Stimulated activated CD8-positive, alpha-beta memory T cell treated with anti-CD3 and anti-CD28 coated beads, Interleukin-15, amount 100 ng/mL, for 1 hour (primary cell): ENCODE measurements around the gene NEMP2.
"Not testable (repeated sequence)": the region's sequence is repeated elsewhere in the genome, so short reads cannot be mapped to it uniquely, and the experiment has no call there.

Experiments
- DNase-seq: peaks from one replicate; pipeline ENCODE4 v3.0.0-alpha.2; 2020; ENCODE audit warnings: low read depth

NEMP2 gene

GRCh38 chr2:190489475-190489874 is 45.0 kb downstream of the NEMP2 start:
- DNase-seq: no peak

- DNase-seq: no peak
Observed at GRCh38 chr2:190488516-190489233, 45.8 kb downstream of the NEMP2 start.

- no peak for DNase-seq
Observed at GRCh38 chr2:190486037-190486623, 48.4 kb downstream of the NEMP2 start.

- DNase-seq: no peak
Observed at GRCh38 chr2:190482451-190482850, 52.1 kb downstream of the NEMP2 start.

GRCh38 chr2:190481339-190481738 is 53.2 kb downstream of the NEMP2 start:
- no peak for DNase-seq

GRCh38 chr2:190478572-190479195 is 55.8 kb downstream of the NEMP2 start:
- DNase-seq: no peak

- DNase-seq: no peak
Observed at GRCh38 chr2:190477661-190478454, 56.7 kb downstream of the NEMP2 start.

- DNase-seq: no peak
Observed at GRCh38 chr2:190470256-190470826, 64.2 kb downstream of the NEMP2 start.

GRCh38 chr2:190469771-190470170 is 64.8 kb downstream of the NEMP2 start:
- no peak for DNase-seq

- DNase-seq: no peak
Observed at GRCh38 chr2:190468814-190469569, 65.5 kb downstream of the NEMP2 start.

- not testable (repeated sequence) for DNase-seq
Observed at GRCh38 chr2:190468354-190468753, 66.2 kb downstream of the NEMP2 start.

GRCh38 chr2:190467575-190468083 is 66.9 kb downstream of the NEMP2 start:
- DNase-seq: no peak

- no peak for DNase-seq
Observed at GRCh38 chr2:190466819-190467446, 67.6 kb downstream of the NEMP2 start.

- no peak for DNase-seq
Observed at GRCh38 chr2:190465060-190465459, 69.5 kb downstream of the NEMP2 start.

GRCh38 chr2:190462611-190463010 is 71.9 kb downstream of the NEMP2 start:
- DNase-seq: no peak

- DNase-seq: no peak
Observed at GRCh38 chr2:190462181-190462580, 72.3 kb downstream of the NEMP2 start.

GRCh38 chr2:190460487-190460886 is 74.0 kb downstream of the NEMP2 start:
- no peak for DNase-seq

GRCh38 chr2:190459881-190460280 is 74.6 kb downstream of the NEMP2 start:
- no peak for DNase-seq

- no peak for DNase-seq
Observed at GRCh38 chr2:190458352-190459107, 76.0 kb downstream of the NEMP2 start.

GRCh38 chr2:190457256-190457655 is 77.3 kb downstream of the NEMP2 start:
- no peak for DNase-seq
